ENCODE data around the gene FAM83C.

DNA sequence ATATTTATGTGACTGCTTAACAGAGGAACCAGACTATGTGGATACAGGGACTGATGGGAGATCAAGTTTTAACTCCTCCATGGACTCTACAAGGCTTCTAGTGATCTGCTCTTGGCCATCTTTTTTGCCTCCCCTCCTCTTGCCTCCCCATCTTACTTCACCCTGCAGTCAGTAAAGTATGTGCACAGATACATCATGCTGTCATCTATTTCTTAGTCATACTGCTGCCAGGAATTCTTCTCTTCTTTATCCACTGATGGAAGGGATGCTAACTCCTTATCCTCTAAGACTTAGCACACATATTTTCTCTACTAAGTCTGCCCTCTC, 27.6 kb upstream of the FAM83C start:
- TF ChIP-seq, protein P1, sequence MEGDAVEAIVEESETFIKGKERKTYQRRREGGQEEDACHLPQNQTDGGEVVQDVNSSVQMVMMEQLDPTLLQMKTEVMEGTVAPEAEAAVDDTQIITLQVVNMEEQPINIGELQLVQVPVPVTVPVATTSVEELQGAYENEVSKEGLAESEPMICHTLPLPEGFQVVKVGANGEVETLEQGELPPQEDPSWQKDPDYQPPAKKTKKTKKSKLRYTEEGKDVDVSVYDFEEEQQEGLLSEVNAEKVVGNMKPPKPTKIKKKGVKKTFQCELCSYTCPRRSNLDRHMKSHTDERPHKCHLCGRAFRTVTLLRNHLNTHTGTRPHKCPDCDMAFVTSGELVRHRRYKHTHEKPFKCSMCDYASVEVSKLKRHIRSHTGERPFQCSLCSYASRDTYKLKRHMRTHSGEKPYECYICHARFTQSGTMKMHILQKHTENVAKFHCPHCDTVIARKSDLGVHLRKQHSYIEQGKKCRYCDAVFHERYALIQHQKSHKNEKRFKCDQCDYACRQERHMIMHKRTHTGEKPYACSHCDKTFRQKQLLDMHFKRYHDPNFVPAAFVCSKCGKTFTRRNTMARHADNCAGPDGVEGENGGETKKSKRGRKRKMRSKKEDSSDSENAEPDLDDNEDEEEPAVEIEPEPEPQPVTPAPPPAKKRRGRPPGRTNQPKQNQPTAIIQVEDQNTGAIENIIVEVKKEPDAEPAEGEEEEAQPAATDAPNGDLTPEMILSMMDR (IDR thresholded peaks at IDR 0.05; ENCODE audit: poor library complexity) = no peak
- no peak for TF ChIP-seq EZH2phosphoT487 (IDR thresholded peaks at IDR 0.05; ENCODE audit: low read depth, severe bottlenecking, unreplicated experiment)
